HG03103 (cell line): Measurements from ENCODE around the gene HES4.
A peak's percentile ranks its signal among the peaks of the same experiment; 100 is the strongest.

ENCODE experiments used
- ATAC-seq: cut with Tn5 transposase; IDR thresholded peaks from one replicate; pipeline ENCODE4 v1.9.1; 2021; ENCODE audit warnings: low read depth; ENCODE audit not compliant: unreplicated experiment

Gene HES4, protein sequence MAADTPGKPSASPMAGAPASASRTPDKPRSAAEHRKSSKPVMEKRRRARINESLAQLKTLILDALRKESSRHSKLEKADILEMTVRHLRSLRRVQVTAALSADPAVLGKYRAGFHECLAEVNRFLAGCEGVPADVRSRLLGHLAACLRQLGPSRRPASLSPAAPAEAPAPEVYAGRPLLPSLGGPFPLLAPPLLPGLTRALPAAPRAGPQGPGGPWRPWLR

DNA sequence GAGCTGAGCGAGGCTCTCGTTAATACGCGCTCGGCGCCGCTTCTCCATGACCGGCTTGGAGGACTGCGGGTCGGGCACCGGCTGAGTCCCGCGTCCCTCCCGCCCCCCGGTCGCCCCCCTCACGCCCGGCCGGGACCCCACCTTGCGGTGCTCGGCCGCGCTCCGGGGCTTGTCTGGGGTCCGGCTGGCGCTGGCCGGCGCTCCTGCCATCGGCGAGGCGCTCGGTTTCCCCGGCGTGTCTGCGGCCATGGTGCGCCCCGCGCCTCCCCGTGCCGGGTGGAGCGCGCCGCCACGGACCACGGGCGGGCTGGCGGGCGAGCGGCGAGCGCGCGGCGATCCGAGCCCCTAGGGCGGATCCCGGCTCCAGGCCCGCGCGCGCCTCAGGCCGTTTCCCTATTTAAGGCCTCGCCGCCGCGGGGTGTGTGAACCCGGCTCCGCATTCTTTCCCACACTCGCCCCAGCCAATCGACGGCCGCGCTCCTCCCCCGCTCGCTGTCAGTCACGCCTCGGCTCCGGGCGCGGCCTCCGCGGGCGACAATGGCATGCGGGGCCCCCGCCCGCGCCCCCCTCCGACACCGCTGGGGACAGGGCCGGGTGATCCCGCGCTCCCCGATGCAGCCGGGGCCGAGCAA is at the start of gene HES4:
HES4 (minus strand) TSS at position 373 of the 632 bp plus-strand sequence; CDS start at position 249, 124 bp downstream.
- ATAC-seq = no peak

DNA sequence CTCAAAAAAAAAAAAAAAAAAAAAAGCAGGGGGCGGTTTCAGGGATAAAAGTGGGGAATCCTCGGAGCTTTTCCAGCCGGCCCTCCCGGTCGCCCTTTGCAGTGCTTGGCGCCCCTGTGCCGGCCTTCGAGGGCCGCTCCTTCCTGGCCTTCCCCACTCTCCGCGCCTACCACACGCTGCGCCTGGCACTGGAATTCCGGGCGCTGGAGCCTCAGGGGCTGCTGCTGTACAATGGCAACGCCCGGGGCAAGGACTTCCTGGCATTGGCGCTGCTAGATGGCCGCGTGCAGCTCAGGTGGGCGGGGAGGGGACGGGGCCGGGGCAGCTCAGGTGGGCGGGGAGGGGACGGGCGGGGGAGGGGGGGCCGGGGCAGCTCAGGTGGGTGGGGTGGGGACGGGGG is 48.9 kb upstream of the HES4 start:
- ATAC-seq = no peak

DNA sequence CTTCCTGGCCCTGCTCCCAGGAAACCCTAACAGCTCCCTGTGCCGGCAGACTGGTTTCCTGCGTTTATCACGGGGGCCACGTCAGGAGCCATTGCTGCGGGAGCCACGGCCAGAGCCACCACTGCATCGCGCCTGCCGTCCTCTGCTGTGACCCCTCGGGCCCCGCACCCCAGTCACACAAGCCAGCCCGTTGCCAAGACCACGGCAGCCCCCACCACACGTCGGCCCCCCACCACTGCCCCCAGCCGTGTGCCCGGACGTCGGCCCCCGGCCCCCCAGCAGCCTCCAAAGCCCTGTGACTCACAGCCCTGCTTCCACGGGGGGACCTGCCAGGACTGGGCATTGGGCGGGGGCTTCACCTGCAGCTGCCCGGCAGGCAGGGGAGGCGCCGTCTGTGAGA is 48.1 kb upstream of the HES4 start:
- no peak for ATAC-seq

DNA sequence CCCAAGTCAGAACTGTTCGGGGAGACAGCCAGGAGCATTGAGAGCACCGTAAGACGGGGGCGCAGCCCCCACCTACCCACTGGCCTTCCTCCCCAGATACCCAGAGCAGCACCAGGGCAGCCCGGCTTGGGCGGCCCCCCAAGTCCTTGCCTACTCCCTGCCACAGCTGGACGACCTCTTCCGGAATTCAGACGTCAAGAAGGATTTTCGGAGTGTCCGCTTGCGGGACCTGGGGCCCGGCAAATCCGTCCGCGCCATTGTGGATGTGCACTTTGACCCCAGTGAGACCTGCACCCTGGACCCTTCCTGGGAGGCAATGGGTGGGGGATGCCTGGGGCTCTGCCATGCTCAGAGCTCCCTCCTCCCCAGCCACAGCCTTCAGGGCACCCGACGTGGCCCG is 47.5 kb upstream of the HES4 start:
- no peak for ATAC-seq

DNA sequence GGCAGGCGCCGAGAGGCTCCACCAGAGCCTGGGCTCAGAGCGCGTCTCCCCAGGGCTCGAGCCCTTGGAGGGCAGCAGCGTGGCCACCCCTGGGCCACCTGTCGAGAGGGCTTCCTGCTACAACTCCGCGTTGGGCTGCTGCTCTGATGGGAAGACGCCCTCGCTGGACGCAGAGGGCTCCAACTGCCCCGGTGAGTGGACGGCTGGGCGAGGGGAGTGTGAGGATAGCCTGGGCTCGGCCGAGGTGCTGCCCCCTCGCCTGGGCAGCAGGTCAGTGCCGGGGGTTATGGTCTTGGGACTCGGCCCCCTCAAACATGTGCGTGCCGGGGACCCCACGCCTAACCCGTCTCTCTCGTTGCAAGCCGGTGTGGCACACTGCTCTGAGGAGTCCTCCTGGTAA is 46.9 kb upstream of the HES4 start:
- ATAC-seq = no peak

DNA sequence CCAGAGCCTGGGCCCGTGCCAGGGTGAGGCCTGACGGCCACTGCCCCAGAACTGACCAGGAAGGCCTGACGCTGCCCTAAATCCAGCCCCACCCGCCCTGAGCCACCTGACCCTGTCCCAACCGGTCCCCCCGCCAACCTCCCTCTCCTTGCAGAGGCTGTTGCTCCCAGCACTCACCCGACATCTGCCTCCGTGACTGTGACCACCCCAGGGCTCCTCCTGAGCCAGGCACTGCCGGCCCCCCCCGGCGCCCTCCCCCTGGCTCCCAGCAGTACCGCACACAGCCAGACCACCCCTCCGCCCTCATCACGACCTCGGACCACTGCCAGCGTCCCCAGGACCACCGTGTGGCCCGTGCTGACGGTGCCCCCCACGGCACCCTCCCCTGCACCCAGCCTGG is 46.3 kb upstream of the HES4 start:
- no peak for ATAC-seq

DNA sequence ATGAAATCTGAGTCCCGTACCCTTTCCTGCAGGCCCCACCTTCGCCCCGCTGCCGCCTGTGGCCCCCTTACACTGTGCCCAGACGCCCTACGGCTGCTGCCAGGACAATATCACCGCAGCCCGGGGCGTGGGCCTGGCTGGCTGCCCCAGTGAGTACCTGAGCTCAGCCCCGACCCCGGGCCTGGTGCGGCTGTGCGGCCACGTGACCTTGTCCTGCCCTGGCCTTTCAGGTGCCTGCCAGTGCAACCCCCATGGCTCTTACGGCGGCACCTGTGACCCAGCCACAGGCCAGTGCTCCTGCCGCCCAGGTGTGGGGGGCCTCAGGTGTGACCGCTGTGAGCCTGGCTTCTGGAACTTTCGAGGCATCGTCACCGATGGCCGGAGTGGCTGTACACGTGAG is 45.2 kb upstream of the HES4 start:
- ATAC-seq = no peak

DNA sequence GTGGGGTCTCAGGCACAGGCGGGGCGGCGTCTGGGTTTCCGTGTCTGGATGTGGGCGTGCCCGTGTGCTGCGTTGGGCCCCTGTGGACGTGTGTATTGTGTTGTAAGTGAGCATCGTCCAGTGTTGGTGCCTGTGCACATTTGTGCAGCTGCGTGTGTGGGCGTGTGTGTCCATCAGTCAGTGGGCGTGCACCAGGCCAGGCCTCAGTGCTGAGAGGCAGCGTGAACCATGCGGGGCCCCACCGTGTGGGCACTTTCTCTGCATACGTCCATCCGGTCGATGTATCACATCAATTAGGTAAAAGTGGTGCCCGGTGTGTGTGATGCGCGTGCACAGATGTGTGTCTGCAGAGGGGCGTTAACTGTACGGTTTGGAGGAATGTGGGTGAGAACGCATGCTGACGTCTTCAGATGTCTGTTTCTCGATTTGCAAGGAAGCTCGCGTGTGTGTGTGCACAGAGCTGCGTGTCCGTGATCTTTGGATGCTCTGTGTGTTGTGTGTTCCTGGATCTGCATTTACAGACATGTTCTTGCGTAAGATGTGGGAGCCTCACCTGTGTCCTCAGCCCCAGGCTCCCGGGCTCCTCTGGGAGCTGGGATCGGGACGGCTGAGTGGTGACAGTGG is 44.7 kb upstream of the HES4 start:
- ATAC-seq = no peak

DNA sequence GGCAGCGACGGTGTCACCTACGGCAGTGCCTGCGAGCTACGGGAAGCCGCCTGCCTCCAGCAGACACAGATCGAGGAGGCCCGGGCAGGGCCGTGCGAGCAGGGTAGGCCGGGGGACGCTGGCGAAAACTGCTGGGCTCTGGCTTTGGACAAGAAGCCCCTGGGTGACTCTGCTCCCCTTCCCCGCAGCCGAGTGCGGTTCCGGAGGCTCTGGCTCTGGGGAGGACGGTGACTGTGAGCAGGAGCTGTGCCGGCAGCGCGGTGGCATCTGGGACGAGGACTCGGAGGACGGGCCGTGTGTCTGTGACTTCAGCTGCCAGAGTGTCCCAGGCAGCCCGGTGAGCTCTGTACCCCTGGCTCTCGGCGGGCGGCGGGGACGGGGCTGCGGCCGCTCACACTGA is 44.0 kb upstream of the HES4 start:
- no peak for ATAC-seq

DNA sequence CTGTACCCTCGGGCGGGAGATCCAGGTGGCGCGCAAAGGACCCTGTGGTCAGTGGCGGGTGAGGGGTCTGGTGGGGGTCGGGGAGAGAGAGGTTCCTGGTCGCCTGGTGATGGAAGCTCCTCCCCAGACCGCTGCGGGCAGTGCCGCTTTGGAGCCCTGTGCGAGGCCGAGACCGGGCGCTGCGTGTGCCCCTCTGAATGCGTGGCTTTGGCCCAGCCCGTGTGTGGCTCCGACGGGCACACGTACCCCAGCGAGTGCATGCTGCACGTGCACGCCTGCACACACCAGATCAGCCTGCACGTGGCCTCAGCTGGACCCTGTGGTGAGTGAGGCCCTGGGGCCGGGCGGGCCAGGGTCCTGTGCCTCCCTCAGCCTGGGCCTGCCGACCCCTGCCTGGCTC is 43.5 kb upstream of the HES4 start:
- no peak for ATAC-seq

DNA sequence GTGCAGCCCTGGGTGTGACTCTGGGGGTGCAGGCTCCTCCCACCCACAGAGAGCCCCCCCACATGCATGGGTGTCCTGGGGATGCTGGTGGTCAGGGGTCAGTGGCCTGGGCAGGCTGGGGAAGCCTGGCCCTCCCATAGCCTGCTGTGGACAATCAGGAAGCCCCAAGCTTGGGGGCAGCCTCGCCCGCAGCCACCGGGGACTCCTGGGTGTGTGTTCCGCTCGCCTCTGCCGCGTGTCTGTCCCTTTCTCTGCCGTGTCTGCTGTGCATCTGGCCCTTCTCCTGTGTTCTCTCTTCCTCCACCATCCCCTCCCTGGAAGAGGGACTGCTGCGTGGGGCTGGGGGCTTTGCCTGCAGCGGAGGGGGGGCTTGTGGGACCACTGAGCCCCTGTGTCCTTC is 42.9 kb upstream of the HES4 start:
- no peak for ATAC-seq

DNA sequence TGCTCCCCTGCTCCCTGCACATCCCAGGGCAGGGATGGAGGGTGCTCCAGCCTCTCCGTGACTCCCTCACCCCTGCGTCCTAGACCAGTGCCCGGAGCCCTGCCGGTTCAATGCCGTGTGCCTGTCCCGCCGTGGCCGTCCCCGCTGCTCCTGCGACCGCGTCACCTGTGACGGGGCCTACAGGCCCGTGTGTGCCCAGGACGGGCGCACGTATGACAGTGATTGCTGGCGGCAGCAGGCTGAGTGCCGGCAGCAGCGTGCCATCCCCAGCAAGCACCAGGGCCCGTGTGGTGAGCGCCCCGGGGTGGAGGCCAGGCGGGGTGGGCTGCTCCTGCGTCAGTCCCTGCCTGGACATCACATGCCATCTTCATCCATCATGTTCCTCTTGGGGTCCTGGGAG is 42.0 kb upstream of the HES4 start:
- ATAC-seq = no peak

DNA sequence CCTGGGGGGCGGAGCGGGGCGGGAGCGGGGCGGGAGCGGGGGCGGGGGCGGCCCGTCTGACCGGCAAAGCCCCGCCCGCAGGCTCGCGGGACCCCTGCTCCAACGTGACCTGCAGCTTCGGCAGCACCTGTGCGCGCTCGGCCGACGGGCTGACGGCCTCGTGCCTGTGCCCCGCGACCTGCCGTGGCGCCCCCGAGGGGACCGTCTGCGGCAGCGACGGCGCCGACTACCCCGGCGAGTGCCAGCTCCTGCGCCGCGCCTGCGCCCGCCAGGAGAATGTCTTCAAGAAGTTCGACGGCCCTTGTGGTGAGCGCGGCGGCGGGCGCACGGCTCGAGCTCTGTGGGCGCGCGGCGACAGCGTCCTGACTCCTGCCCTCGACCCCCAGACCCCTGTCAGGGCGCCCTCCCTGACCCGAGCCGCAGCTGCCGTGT is 41.2 kb upstream of the HES4 start:
- no peak for ATAC-seq

DNA sequence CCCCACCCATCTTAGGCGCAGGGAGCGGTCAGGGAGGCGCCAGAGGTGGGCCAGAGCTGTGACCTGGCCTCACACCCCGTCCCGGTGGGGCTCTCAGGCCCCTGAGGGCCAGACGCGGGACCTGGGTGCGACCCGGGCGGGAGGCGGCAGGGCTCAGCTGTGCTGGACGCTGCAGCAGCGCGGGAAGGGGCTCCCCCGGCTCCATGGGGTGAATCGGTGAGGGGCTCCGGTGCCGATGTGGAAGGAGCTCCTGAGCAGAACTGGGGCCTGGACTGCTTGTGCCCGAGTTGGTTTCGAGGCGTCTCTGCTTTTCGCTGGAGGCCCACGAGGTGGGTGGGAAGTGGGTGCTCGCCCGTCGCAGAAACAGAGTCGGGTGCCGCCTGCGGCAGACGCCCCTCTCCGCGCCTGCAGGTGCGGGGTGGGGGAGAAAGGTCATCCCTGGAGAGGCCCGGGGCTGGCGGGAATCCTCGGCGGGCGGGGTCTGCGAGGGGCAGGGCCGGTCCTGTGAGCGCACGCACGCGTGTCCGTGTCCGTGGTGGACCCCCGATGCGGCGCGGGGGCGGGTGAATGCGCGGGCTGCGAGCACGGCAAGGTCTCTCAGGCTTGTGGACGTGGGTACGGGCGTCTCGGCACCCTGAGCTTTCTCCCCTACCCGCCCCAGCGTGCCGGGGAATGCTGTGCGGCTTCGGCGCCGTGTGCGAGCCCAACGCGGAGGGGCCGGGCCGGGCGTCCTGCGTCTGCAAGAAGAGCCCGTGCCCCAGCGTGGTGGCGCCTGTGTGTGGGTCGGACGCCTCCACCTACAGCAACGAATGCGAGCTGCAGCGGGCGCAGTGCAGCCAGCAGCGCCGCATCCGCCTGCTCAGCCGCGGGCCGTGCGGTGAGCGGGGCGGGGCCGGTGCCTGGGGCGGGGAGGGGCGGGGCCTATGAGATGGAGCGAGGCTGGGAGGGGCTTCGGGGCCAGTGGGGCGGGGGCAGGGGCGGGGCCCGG is 40.4 kb upstream of the HES4 start:
- ATAC-seq = no peak

DNA sequence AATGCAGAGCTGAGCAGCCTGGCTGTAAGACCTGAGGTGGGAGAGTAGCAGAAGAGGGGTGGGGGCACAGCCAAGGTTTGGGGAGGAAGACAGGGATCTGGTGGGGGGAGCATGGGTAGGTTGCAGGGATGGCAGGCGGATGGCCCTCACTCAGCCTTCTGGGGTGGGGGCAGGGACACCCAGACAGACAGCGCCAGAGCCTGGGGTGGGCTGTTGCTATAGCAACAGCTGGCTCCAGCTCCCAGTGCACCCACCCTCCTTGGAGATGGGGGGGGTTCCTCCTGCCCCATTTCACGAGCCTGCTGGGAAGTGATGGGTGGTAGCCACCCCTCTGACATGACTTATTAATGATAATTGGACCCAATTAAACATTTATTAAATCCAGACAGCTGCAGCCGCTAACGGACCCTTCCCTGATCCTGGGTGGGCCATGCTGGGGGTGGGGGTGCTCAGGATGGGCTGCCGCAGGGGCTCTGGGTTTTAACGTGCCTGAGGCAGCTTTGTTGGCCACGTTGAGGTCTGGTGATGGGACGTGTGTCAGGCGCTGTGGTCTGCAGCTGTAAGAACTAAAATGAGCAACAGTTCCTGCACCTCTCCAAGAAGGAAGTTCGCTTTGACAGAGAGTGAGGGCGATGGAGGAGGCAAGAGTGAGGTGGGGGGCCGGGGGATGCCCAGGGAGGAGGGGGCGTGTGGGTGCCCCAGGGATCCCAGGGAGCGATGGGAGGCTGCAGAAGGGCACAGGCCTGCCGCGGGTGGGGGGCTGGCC is 39.4 kb upstream of the HES4 start:
- no peak for ATAC-seq

DNA sequence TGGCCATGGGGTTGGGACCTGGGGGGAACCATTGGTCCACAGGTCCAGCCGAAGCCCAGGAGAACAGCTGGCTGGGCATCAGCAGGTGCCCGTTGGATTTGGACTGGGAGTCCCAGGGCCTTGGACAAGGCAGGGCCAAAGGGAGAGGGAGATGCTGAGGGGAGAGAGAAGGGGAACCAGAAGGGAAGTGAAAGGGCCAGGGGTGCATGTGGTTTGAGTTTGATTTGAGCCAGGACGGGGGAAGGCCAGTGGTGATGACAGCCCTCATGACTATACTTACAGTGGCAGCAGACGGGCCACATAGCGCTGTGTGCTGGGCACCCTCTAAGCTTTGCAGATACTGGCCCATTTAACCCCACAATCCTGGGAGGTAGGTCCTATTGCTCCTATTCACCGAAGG is 38.8 kb upstream of the HES4 start:
- peak; percentile 49 for ATAC-seq

DNA sequence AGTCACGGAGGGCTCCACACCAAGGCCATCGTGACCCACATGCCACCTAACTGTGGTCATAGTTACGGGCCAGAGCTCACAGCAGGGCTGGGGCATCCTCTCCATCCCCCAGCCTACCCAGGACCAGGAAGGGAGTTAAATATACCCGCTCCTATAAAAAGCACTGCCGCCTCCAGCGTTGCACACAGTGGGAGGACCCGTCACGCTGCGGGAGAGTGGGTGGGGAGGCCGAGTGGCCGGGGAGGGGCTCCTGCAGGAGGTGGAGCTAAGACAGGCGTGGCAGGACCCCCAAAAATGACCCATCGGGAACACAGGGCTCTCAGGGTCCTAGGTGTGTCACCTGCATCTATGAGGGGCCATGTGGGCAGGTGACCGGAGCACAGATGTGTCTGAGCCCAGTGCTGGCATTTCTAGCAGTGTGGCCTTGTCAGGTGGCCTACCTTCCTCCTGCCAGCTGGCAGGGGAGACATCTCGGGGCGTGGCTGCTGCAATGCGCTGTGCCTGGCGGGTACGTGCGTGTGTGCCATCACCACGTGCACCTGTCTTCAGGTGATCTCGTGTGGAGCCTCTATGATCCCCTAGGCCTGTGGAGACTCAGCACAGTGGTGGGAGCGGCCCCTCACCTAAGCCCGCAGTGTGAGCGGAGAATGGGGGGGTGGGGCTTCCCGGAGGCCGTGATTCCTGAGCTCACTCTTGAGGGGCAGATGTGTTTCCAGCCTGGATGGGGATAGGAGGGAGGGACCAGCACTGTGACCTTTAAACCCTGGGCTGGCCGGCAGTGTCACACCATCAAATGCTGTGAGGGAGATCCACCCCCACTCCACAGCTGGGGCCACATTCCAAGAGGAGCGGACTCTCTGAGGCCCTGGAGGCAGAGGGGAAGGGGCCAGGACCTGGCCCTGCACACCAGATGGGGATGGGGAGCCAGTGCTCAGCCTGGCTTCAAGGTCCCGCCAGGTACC is 37.8 kb upstream of the HES4 start:
- no peak for ATAC-seq

DNA sequence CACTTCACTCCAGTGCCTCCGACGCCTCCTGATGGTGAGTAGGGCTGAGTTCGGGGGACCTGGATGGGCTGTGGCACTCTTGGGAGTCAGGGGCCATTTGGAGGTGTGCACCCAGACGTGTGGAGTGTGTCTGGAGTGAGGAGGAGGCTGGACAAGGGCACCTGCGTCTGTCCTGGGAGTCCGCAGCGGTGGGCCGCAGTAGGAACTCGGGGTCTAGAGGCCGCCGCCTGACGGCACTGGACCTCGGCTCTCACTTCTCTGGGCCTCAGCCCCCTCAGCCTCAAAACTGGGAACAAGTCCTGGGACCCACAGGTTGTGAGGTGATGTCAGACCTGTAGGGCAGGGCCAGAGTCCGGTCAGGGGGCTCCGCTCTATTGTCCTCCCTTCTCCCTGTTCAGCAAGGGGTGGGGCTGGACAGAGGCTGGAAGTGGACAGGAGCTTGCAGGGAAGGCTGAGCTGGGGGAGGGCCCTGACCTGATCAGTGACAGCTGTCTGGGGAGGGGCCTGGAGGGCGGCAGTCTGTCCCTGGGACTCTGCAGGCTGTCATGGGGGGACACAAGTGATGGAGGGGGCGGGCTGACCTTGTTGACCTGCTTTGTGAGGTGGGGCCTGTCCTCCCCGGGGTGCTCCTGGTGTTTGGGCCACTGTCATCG is 35.5 kb upstream of the HES4 start:
- ATAC-seq = no peak

DNA sequence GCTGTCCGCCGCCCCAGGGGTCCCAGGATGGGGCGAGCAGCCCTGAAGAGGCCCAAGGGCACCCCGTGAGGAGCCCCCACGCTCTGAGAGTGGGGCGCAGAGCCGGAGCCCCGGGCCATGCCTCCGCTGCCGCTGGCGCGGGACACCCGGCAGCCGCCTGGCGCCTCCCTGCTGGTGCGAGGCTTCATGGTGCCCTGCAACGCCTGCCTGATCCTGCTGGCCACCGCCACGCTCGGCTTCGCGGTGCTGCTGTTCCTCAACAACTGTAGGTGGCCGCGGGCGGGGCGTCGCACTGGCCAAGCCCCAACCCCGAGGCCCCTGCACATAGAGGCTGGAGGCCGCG is 34.5 kb upstream of the HES4 start:
- ATAC-seq = no peak
